WTC11 (cell line): ENCODE results near the gene PPP1R16B. TPM values are rescaled to one million over a fixed set of nuclear protein-coding genes. Genes with fewer than 3 reads are reported as not detected.

Source experiments
- ATAC-seq: fragments of 200-7000 bp; cut with Tn5 transposase; 2 replicates; pipeline ENCODE4 v1.10.0; 2021; ENCODE audit warnings: mild to moderate bottlenecking, moderate library complexity
- CTCF ChIA-PET: fragments of 300-600 bp; sonication (Branson Sonifier 250); formaldehyde crosslinking; loops from one replicate; lab custom pipeline; 2021; ENCODE audit warnings: antibody characterized with exemption; lab: Charles Lee
- POLR2A ChIA-PET: fragments of 350-600 bp; sonication (Branson Sonifier 250); formaldehyde crosslinking; loops from one replicate; lab custom pipeline; 2021; ENCODE audit warnings: antibody characterized with exemption; lab: Charles Lee
- DNase-seq: peaks from one replicate; pipeline ENCODE4 v3.0.0; 2021; ENCODE audit warnings: low spot score
- H3K27ac Mint-ChIP-seq: 2 replicates; pipeline ENCODE4 v1.8.0; 2021; ENCODE audit warnings: mixed read lengths
- H3K27me3 Mint-ChIP-seq: 2 replicates; pipeline ENCODE4 v1.8.0; 2021; ENCODE audit warnings: low read depth, mild to moderate bottlenecking, moderate library complexity, mixed read lengths
- H3K36me3 Mint-ChIP-seq: 2 replicates; pipeline ENCODE4 v1.8.0; 2021; ENCODE audit warnings: mixed read lengths
- H3K4me1 Mint-ChIP-seq: 2 replicates; pipeline ENCODE4 v1.8.0; 2022; ENCODE audit warnings: mixed read lengths
- H3K4me3 Mint-ChIP-seq: 2 replicates; pipeline ENCODE4 v1.8.0; 2021; ENCODE audit warnings: mild to moderate bottlenecking, moderate library complexity, mixed read lengths
- H3K9me3 Mint-ChIP-seq: 2 replicates; pipeline ENCODE4 v1.8.0; 2021; ENCODE audit warnings: mixed read lengths
- ATF2 ChIP-seq: sonication (generic); formaldehyde crosslinking; IDR thresholded peaks from 2 replicates; pipeline ENCODE4 v1.8.1; 2022; ENCODE audit warnings: low read depth, missing genetic modification reagents, borderline replicate concordance
- CDX4 ChIP-seq: fragments of 250-450 bp; sonication (Bioruptor Pico); IDR thresholded peaks from 2 replicates; pipeline ENCODE4 v1.9.0; 2021; ENCODE audit warnings: moderate library complexity, mild to moderate bottlenecking, inconsistent platforms, borderline replicate concordance
- CREM ChIP-seq: sonication (generic); formaldehyde crosslinking; IDR thresholded peaks from 2 replicates; pipeline ENCODE4 v1.8.1; 2022; ENCODE audit warnings: mild to moderate bottlenecking, missing genetic modification reagents, moderate library complexity
- CTCF ChIP-seq: fragments of 200-600 bp; IDR thresholded peaks from 2 replicates; pipeline ENCODE4 v1.8.0; 2022; ENCODE audit warnings: antibody characterized with exemption
- EMX1 ChIP-seq: fragments of 250-450 bp; sonication (Bioruptor Pico); IDR thresholded peaks from 2 replicates; pipeline ENCODE4 v1.8.0; 2021; ENCODE audit warnings: mild to moderate bottlenecking
- FOXK1 ChIP-seq: sonication (generic); formaldehyde crosslinking; IDR thresholded peaks from 2 replicates; pipeline ENCODE4 v1.8.0; 2022; ENCODE audit warnings: mild to moderate bottlenecking, moderate library complexity, missing genetic modification reagents
- FOXP4 ChIP-seq: sonication (generic); formaldehyde crosslinking; IDR thresholded peaks from 2 replicates; pipeline ENCODE4 v1.8.0; 2022; ENCODE audit warnings: mild to moderate bottlenecking, missing genetic modification reagents
- GRHL2 ChIP-seq: fragments of 250-450 bp; sonication (Bioruptor Pico); IDR thresholded peaks from 2 replicates; pipeline ENCODE4 v1.8.0; 2022; ENCODE audit warnings: mild to moderate bottlenecking, moderate library complexity; ENCODE audit not compliant: insufficient replicate concordance, severe bottlenecking
- HMGXB4 ChIP-seq: sonication (generic); formaldehyde crosslinking; IDR thresholded peaks from 2 replicates; pipeline ENCODE4 v1.8.1; 2023; ENCODE audit warnings: mild to moderate bottlenecking, moderate library complexity, missing genetic modification reagents
- NFE2L1 ChIP-seq: sonication (generic); formaldehyde crosslinking; IDR thresholded peaks from 2 replicates; pipeline ENCODE4 v1.8.1; 2023; ENCODE audit warnings: missing genetic modification reagents
- NR1H2 ChIP-seq: sonication (generic); formaldehyde crosslinking; IDR thresholded peaks from 2 replicates; pipeline ENCODE4 v1.9.0; 2021; ENCODE audit warnings: mild to moderate bottlenecking, moderate library complexity, missing genetic modification reagents
- SMAD3 ChIP-seq: sonication (generic); formaldehyde crosslinking; IDR thresholded peaks from 2 replicates; pipeline ENCODE4 v1.8.0; 2022; ENCODE audit warnings: missing genetic modification reagents, mild to moderate bottlenecking, borderline replicate concordance
- TEAD1 ChIP-seq: sonication (generic); formaldehyde crosslinking; IDR thresholded peaks from 2 replicates; pipeline ENCODE4 v1.8.0; 2022; ENCODE audit warnings: mild to moderate bottlenecking, missing genetic modification reagents
- TEAD4 ChIP-seq: sonication (generic); formaldehyde crosslinking; IDR thresholded peaks from 2 replicates; pipeline ENCODE4 v1.8.0; 2022; ENCODE audit warnings: mild to moderate bottlenecking, missing genetic modification reagents
- ZBTB21 ChIP-seq: sonication (generic); formaldehyde crosslinking; IDR thresholded peaks from 2 replicates; pipeline ENCODE4 v1.8.1; 2023; ENCODE audit warnings: mild to moderate bottlenecking, missing genetic modification reagents, borderline replicate concordance
- ZNF263 ChIP-seq: sonication (generic); formaldehyde crosslinking; IDR thresholded peaks from 2 replicates; pipeline ENCODE4 v1.8.1; 2022; ENCODE audit warnings: low read depth, mild to moderate bottlenecking, moderate library complexity, missing genetic modification reagents
- ZNF425 ChIP-seq: fragments of 250-450 bp; sonication (Bioruptor Pico); conservative IDR thresholded peaks from 2 replicates; pipeline ENCODE4 v1.9.0; 2021; ENCODE audit warnings: mild to moderate bottlenecking
- ZNF512 ChIP-seq: sonication (generic); formaldehyde crosslinking; IDR thresholded peaks from 2 replicates; pipeline ENCODE4 v1.8.1; 2022; ENCODE audit warnings: missing genetic modification reagents, borderline replicate concordance
- ZNF671 ChIP-seq: fragments of 250-450 bp; sonication (Bioruptor Pico); IDR thresholded peaks from 2 replicates; pipeline ENCODE4 v1.8.0; 2021; ENCODE audit warnings: mild to moderate bottlenecking
- total RNA-seq: library from RNA; stranded (reverse); gene quantifications from 3 replicates; pipeline ENCODE4 v1.2.3, GENCODE V29; 2021

Gene PPP1R16B
- total RNA-seq, 1 experiment from 2014 or later, result 12.0 TPM

- TF ChIP-seq FOXP4 (CRISPR knock-in tag) (no peak), ZNF512 (CRISPR knock-in tag) (no peak), ZNF263 (no peak), CDX4 (CRISPR knock-in tag) (no peak), ZNF425 (CRISPR knock-in tag) (no peak), CTCF (no peak), ZNF671 (no peak), NR1H2 (CRISPR knock-in tag) (no peak), FOXK1 (no peak), NFE2L1 (CRISPR knock-in tag) (no peak), EMX1 (no peak), CREM (CRISPR knock-in tag) (no peak), ZBTB21 (CRISPR knock-in tag) (no peak), GRHL2 (CRISPR knock-in tag) (no peak), HMGXB4 (CRISPR knock-in tag) (no peak), TEAD4 (no peak), TEAD1 (CRISPR knock-in tag) (no peak), ATF2 (CRISPR knock-in tag) (no peak), SMAD3 (CRISPR knock-in tag) (no peak)
- no peak for DNase-seq
- Mint-ChIP-seq H3K27me3 (no peaks in the 10 kb centered on the region), H3K27ac (no peak overlapping the region), H3K4me3 (no peak overlapping the region), H3K9me3 (no peaks in the 10 kb centered on the region), H3K36me3 (no peaks in the 10 kb centered on the region), H3K4me1 (peaks cover 41% of the 10 kb centered on the region)
- no peak for ATAC-seq
- POLR2A ChIA-PET, result no interaction called here
- CTCF ChIA-PET, result interaction anchor here (1.5 kb wide), 1 partner anchor 31 kb away, joined by 4 read pairs; no protein-coding TSS in a partner anchor
Measured at GRCh38 chr20:38829296-38829875, 23.9 kb downstream of the PPP1R16B start.
